Gastrocnemius medialis (tissue), 4 donors: Measurements from ENCODE around the gene ZNF445. TPM values are rescaled to one million over a fixed set of nuclear protein-coding genes. Genes with fewer than 3 reads are reported as not detected.

Experiments used
- ATAC-seq, 2 donors: fragments of 150-250 bp; one replicate each; pipeline ENCODE4 v1.9.1; 2016
- DNase-seq, 2 donors: peaks; one replicate each; pipeline ENCODE4 v3.0.0-alpha.2; 2019
- H3K27ac ChIP-seq, 4 donors: fragments of 200-600 bp; sonication (generic); 1 replicate in 1 of 4; 2 replicates in 3 of 4; pipeline ENCODE4 v1.5.1; 2016 to 2018; ENCODE audit warnings: mild to moderate bottlenecking in 2 of 4, moderate library complexity in 1 of 4
- H3K27me3 ChIP-seq, 3 donors: fragments of 200-600 bp; sonication (generic) in 2 of 3; 1 replicate in 1 of 3; 2 replicates in 2 of 3; pipeline versions ENCODE4 v1.5.1 to v1.6.0; 2016 to 2019; ENCODE audit warnings: mild to moderate bottlenecking in 1 of 3, moderate library complexity in 1 of 3
- H3K36me3 ChIP-seq, 2 donors: fragments of 200-600 bp; sonication (generic) in 1 of 2; one replicate each; pipeline ENCODE4 v1.5.1; 2017 to 2018
- H3K4me1 ChIP-seq, 2 donors: fragments of 200-600 bp; sonication (generic) in 1 of 2; one replicate each; pipeline ENCODE4 v1.5.1; 2016 to 2017; ENCODE audit warnings: mild to moderate bottlenecking in 2 of 2
- H3K4me3 ChIP-seq, 4 donors: fragments of 200-600 bp; sonication (generic) in 3 of 4; 1 replicate in 1 of 4; 2 replicates in 3 of 4; pipeline ENCODE4 v1.5.1; 2016 to 2019; ENCODE audit warnings: mild to moderate bottlenecking in 2 of 4
- H3K9me3 ChIP-seq, 3 donors: fragments of 200-600 bp; sonication (generic) in 2 of 3; 1 replicate in 1 of 3; 2 replicates in 2 of 3; pipeline ENCODE4 v1.5.1; 2016 to 2019
- CTCF ChIP-seq, 5 experiments: fragments of 450-650 bp in 3 of 5; fragments of 200-600 bp in 2 of 5; sonication (generic) in 2 of 5; IDR thresholded peaks in 4 of 5; conservative IDR thresholded peaks in 1 of 5; 1 replicate in 4 of 5; 2 replicates in 1 of 5; pipeline ENCODE4 v1.5.1; 2016 to 2019; ENCODE audit warnings: antibody characterized with exemption in 5 of 5, mild to moderate bottlenecking in 3 of 5, moderate library complexity in 3 of 5
- POLR2A ChIP-seq, 2 donors: fragments of 450-650 bp; IDR thresholded peaks; one replicate each; pipeline ENCODE4 v1.6.1; 2017; ENCODE audit warnings: antibody characterized with exemption in 2 of 2, mild to moderate bottlenecking in 2 of 2, moderate library complexity in 2 of 2
- in situ Hi-C, 4 donors: fragments of 200-750 bp; cut with MboI; loops; one replicate each; pipeline versions ENCODE4 v1.15.0 to v1.8.0; 2017; ENCODE audit warnings: low sequenced_read_pairs in 4 of 4
- intact Hi-C: fragments of 100-400 bp; cut with DNase I; formaldehyde crosslinking; loops from one replicate; pipeline ENCODE4 v1.15.1; 2023; ENCODE audit warnings: low total_unique reads
- total RNA-seq, 4 donors: library from RNA; depleted of rRNA; stranded (reverse); fragments of >200 nt; gene quantifications; one replicate each; pipeline versions ENCODE4 v1.1.0 to v1.2.3, GENCODE V29; 2016

ZNF445 gene
- total RNA-seq, 4 donors from 2014 or later, result 3.6 to 6.2 (median 3.8) TPM

- intact Hi-C loops, result no loop called here
- H3K4me3 ChIP-seq, result no peak overlapping the region
Measured at GRCh38 chr3:44518782-44519156, 41.3 kb upstream of the ZNF445 start.

GRCh38 chr3:44516230-44516629 lies 38.8 kb upstream of the ZNF445 start:
- Histone ChIP-seq H3K27ac (no peak overlapping the region), H3K36me3 (no peaks in the 10 kb centered on the region), H3K4me3 (no peak overlapping the region), H3K4me1 (peaks cover 4 to 5% of the 10 kb centered on the region in 2 donors), H3K9me3 (no peaks in the 10 kb centered on the region), H3K27me3 (no peaks in the 10 kb centered on the region)
- TF ChIP-seq CTCF (IDR thresholded peaks at IDR 0.05 in 4 of 5, conservative IDR thresholded peaks at IDR 0.05 in 1 of 5) (no peak), POLR2A (IDR thresholded peaks at IDR 0.05) (no peak)
- intact Hi-C loops (no loop called here), in situ Hi-C loops (loop anchor here in 1 of 4 donors (25.0 kb wide), 1 partner anchor 179 kb away; the partner anchor contains the start of gene TCAIM)
- no peak for DNase-seq
- no peak for ATAC-seq

More at GRCh38 chr3:44518782-44519156, 41.3 kb upstream of the ZNF445 start:
- Histone ChIP-seq H3K36me3 (no peaks in the 10 kb centered on the region), H3K4me1 (no peaks in the 10 kb centered on the region), H3K27me3 (no peaks in the 10 kb centered on the region), H3K27ac (no peak overlapping the region), H3K9me3 (no peaks in the 10 kb centered on the region)
- in situ Hi-C loops, result loop anchor here in 1 of 4 donors (25.0 kb wide), 1 partner anchor 181 kb away; the partner anchor contains the start of gene TCAIM
- TF ChIP-seq POLR2A (IDR thresholded peaks at IDR 0.05), result no peak
- no peak for TF ChIP-seq CTCF (IDR thresholded peaks at IDR 0.05 in 4 of 5, conservative IDR thresholded peaks at IDR 0.05 in 1 of 5)
- no peak for DNase-seq
- no peak for ATAC-seq

GRCh38 chr3:44513513-44513912 lies 36.0 kb upstream of the ZNF445 start:
- intact Hi-C loops, result loop anchor here (5.0 kb wide), 2 partner anchors 109 to 176 kb away; partner anchors contain the start of gene TCAIM
- ATAC-seq (no peak), DNase-seq (no peak)
- Histone ChIP-seq H3K27me3 (no peaks in the 10 kb centered on the region), H3K36me3 (no peaks in the 10 kb centered on the region), H3K4me3 (no peak overlapping the region), H3K9me3 (no peaks in the 10 kb centered on the region), H3K27ac (no peak overlapping the region), H3K4me1 (peaks cover 13 to 15% of the 10 kb centered on the region in 2 donors)
- in situ Hi-C loops, result loop anchor here in 1 of 4 donors (25.0 kb wide), 1 partner anchor 176 kb away; the partner anchor contains the start of gene TCAIM
- TF ChIP-seq CTCF (IDR thresholded peaks at IDR 0.05 in 4 of 5, conservative IDR thresholded peaks at IDR 0.05 in 1 of 5) (no peak), POLR2A (IDR thresholded peaks at IDR 0.05) (no peak)

- peak overlapping the region; percentile 88 to 91 (median 89) for H3K27ac ChIP-seq
- no peak for ATAC-seq
- H3K4me1 ChIP-seq, result peaks cover 13 to 15% of the 10 kb centered on the region in 2 donors
- H3K27me3 ChIP-seq, result no peaks in the 10 kb centered on the region
- no peaks in the 10 kb centered on the region for H3K9me3 ChIP-seq
- in situ Hi-C loops (loop anchor here in 1 of 4 donors (25.0 kb wide), 1 partner anchor 174 kb away; the partner anchor contains the start of gene TCAIM), intact Hi-C loops (loop anchor here (5.0 kb wide), 2 partner anchors 111 to 174 kb away; partner anchors contain the start of gene TCAIM)
- peak overlapping the region; percentile 64 to 83 (median 75) for H3K4me3 ChIP-seq
- H3K36me3 ChIP-seq, result peaks cover 0 to 7% of the 10 kb centered on the region in 2 donors
- no peak for DNase-seq
- TF ChIP-seq CTCF (IDR thresholded peaks at IDR 0.05 in 4 of 5, conservative IDR thresholded peaks at IDR 0.05 in 1 of 5) (no peak), POLR2A (IDR thresholded peaks at IDR 0.05) (no peak)
Measured at GRCh38 chr3:44511238-44511566, 33.7 kb upstream of the ZNF445 start.
